HepG2 (cell line): ENCODE measurements around the gene EGFL8. TPM values are rescaled to one million over a fixed set of nuclear protein-coding genes. Genes with fewer than 3 reads are reported as not detected.

ENCODE experiments used
- ARID3A ChIP-seq: IDR thresholded peaks from 2 replicates; pipeline ENCODE4 v1.6.1; 2012; ENCODE audit warnings: low read depth, low read length, improper control_type of control experiment
- ASH2L ChIP-seq: fragments of 300-600, 200-600 bp; sonication (generic); IDR thresholded peaks from 2 replicates; pipeline ENCODE4 v1.7.0; 2017; ENCODE audit warnings: low read depth, mild to moderate bottlenecking, moderate library complexity, mixed read lengths, low read length; ENCODE audit not compliant: insufficient read length
- ATF7-NPFF ChIP-seq: sonication (generic); formaldehyde crosslinking; IDR thresholded peaks from 2 replicates; pipeline ENCODE4 v1.8.1; 2023; ENCODE audit warnings: mild to moderate bottlenecking, low read depth, missing genetic modification reagents, moderate library complexity
- CREB1 ChIP-seq, 2 experiments: fragments of 450-650 bp in 1 of 2; IDR thresholded peaks; 2 replicates each; pipeline ENCODE4 v1.6.1; 2016 to 2017; ENCODE audit warnings: control low read depth in 1 of 2, mild to moderate bottlenecking in 1 of 2, missing compliant biosample characterization in 1 of 2, missing genetic modification characterization in 1 of 2
- FOXP1 ChIP-seq, 2 experiments: fragments of 450-650 bp in 1 of 2; IDR thresholded peaks; 2 replicates each; pipeline ENCODE4 v1.6.1; 2017 to 2018; ENCODE audit warnings: antibody characterized with exemption in 1 of 2
- HMG20A ChIP-seq: IDR thresholded peaks from 2 replicates; pipeline ENCODE4 v1.6.1; 2016; ENCODE audit warnings: borderline replicate concordance
- MAZ ChIP-seq, 2 experiments: sonication (generic) in 1 of 2; formaldehyde crosslinking in 1 of 2; IDR thresholded peaks; 2 replicates each; pipeline versions ENCODE4 v1.5.0 to v1.6.1; 2012 to 2020; ENCODE audit warnings: low read depth in 2 of 2, mild to moderate bottlenecking in 2 of 2, borderline replicate concordance in 1 of 2, improper control_type of control experiment in 1 of 2, low read length in 1 of 2, missing genetic modification reagents in 1 of 2, moderate library complexity in 1 of 2
- ONECUT2 ChIP-seq: sonication (generic); formaldehyde crosslinking; IDR thresholded peaks from 2 replicates; pipeline ENCODE4 v1.4.0; 2020; ENCODE audit warnings: missing genetic modification reagents
- RFXANK ChIP-seq: IDR thresholded peaks from 2 replicates; pipeline ENCODE4 v1.6.1; 2016
- SMAD1 ChIP-seq: sonication (generic); formaldehyde crosslinking; IDR thresholded peaks from 2 replicates; pipeline ENCODE4 v1.4.0; 2020; ENCODE audit warnings: missing genetic modification reagents, low read depth, mild to moderate bottlenecking, borderline replicate concordance
- SNRNP70 ChIP-seq: fragments of 200-400 bp; formaldehyde crosslinking; IDR thresholded peaks from 2 replicates; pipeline ENCODE4 v1.6.1; 2017; ENCODE audit warnings: mild to moderate bottlenecking, low read depth, low read length, moderate library complexity
- SSRP1 ChIP-seq: IDR thresholded peaks from 2 replicates; pipeline ENCODE4 v1.6.1; 2016; ENCODE audit warnings: control low read depth
- TBX3 ChIP-seq: fragments of 450-650 bp; IDR thresholded peaks from 2 replicates; pipeline ENCODE4 v1.6.1; 2017; ENCODE audit warnings: antibody characterized with exemption, mild to moderate bottlenecking, inconsistent platforms, borderline replicate concordance
- ZFP1 ChIP-seq: IDR thresholded peaks from 2 replicates; pipeline ENCODE4 v1.6.1; 2016
- ZNF333 ChIP-seq: sonication (generic); formaldehyde crosslinking; IDR thresholded peaks from 2 replicates; pipeline ENCODE4 v1.4.0; 2020; ENCODE audit warnings: mild to moderate bottlenecking, missing genetic modification reagents, borderline replicate concordance
- ZNF616 ChIP-seq: sonication (generic); formaldehyde crosslinking; IDR thresholded peaks from 2 replicates; pipeline ENCODE4 v1.5.0; 2020; ENCODE audit warnings: low read depth, mild to moderate bottlenecking, missing genetic modification reagents
- ZNF720 ChIP-seq: sonication (generic); formaldehyde crosslinking; IDR thresholded peaks from 2 replicates; pipeline ENCODE4 v1.4.0; 2020; ENCODE audit warnings: missing genetic modification reagents
- ZNF746 ChIP-seq: sonication (generic); formaldehyde crosslinking; IDR thresholded peaks from 2 replicates; pipeline ENCODE4 v1.8.0; 2022; ENCODE audit warnings: mild to moderate bottlenecking, missing genetic modification reagents
- ZSCAN31 ChIP-seq: sonication (generic); formaldehyde crosslinking; IDR thresholded peaks from 2 replicates; pipeline ENCODE4 v1.5.0; 2020; ENCODE audit warnings: low read depth, mild to moderate bottlenecking, missing genetic modification reagents
- polyA plus RNA-seq, 8 experiments: library from polyadenylated mRNA; depleted of rRNA in 3 of 8; stranded (reverse) in 7 of 8; unstranded in 1 of 8; fragments of >200 nt; fragmentation: Illumina TruSeq in 4 of 8; extraction: Trizol in 4 of 8; gene quantifications; 2 replicates each; pipeline versions ENCODE4 v1.2.1 to v1.2.3, GENCODE V29; 2011 to 2016; ENCODE audit warnings: low read depth in 4 of 8, missing spikeins in 1 of 8, mixed read lengths in 1 of 8; ENCODE audit not compliant: insufficient read depth in 1 of 8
- total RNA-seq, 5 experiments: library from RNA; depleted of rRNA; stranded (reverse); fragments of >200 nt; fragmentation: Illumina TruSeq; extraction: Trizol; gene quantifications; 2 replicates each; pipeline ENCODE4 v1.2.3, GENCODE V29; 2016; ENCODE audit warnings: low read depth in 1 of 5
- TF ChIP-seq, protein P1 (sequence below): sonication (generic); formaldehyde crosslinking; IDR thresholded peaks from 2 replicates; pipeline ENCODE4 v1.8.0; 2022; ENCODE audit warnings: missing genetic modification reagents, mild to moderate bottlenecking, inconsistent platforms, borderline replicate concordance
- TF ChIP-seq, protein P2 (sequence below): IDR thresholded peaks from 2 replicates; pipeline ENCODE4 v1.6.1; 2016; ENCODE audit warnings: low read depth, control low read depth
- TF ChIP-seq, protein P3 (sequence below): sonication (generic); formaldehyde crosslinking; IDR thresholded peaks from 2 replicates; pipeline ENCODE4 v1.4.0; 2020; ENCODE audit warnings: mild to moderate bottlenecking, missing genetic modification reagents

The EGFL8 gene
- total and polyA plus RNA-seq, 2 of the 13 experiments (the other 11 are each of a cell fraction or from before 2014, with no cell fraction given) = 10.0 to 11.5 TPM

GRCh38 chr6:32177788-32178546, 13.6 kb downstream of the EGFL8 start, which contains the start of gene RNF5 (continued):
- TF ChIP-seq, protein P1, sequence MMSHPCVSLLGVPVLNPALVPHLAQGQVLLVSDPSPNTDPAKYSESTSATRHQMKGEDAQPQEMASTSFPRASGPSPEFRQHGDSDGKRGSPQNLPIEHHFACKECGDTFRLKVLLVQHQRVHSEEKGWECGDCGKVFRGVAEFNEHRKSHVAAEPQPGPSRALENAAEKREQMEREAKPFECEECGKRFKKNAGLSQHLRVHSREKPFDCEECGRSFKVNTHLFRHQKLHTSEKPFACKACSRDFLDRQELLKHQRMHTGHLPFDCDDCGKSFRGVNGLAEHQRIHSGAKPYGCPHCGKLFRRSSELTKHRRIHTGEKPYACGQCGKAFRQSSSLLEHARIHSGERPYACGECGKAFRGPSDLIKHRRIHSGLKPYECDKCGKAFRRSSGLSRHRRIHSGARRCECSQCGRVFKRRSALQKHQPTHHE (CRISPR knock-in tag) = 0 out of 2 replicates have a peak, but pooled peaks have one; percentile 5
- TF ChIP-seq SSRP1 (CRISPR knock-in tag) (no peak), ONECUT2 (CRISPR knock-in tag) (no peak), SNRNP70 (no peak), ZNF746 (no peak), MAZ (IDR thresholded peaks at IDR 0.05; ENCODE audit: borderline replicate concordance, low read depth, low read length) (no peak), MAZ (CRISPR knock-in tag; IDR thresholded peaks at IDR 0.05; ENCODE audit: low read depth) (peak; percentile 81), ZFP1 (0 out of 2 replicates have a peak, but pooled peaks have one; percentile 19), CREB1 (IDR thresholded peaks at IDR 0.05) (peak; percentile 92), CREB1 (CRISPR knock-in tag; IDR thresholded peaks at IDR 0.05) (peak; percentile 93), ARID3A (peak; percentile 74), SMAD1 (CRISPR knock-in tag) (no peak; the same call in 1 of the 2 replicates), RFXANK (CRISPR knock-in tag) (peak; percentile 24; the same call in 1 of the 2 replicates), ZNF616 (CRISPR knock-in tag) (no peak), ASH2L (peak; percentile 47), HMG20A (CRISPR knock-in tag) (0 out of 2 replicates have a peak, but pooled peaks have one; percentile 21), FOXP1 (IDR thresholded peaks at IDR 0.05) (no peak), FOXP1 (CRISPR knock-in tag; IDR thresholded peaks at IDR 0.05) (0 out of 2 replicates have a peak, but pooled peaks have one; percentile 8), ZSCAN31 (CRISPR knock-in tag) (peak; percentile 93), ZNF720 (no peak), ATF7-NPFF (CRISPR knock-in tag) (0 out of 2 replicates have a peak, but pooled peaks have one; percentile 16), ZNF333 (CRISPR knock-in tag) (no peak), TBX3 (peak; percentile 41; the same call in 1 of the 2 replicates)
- TF ChIP-seq, protein P2, sequence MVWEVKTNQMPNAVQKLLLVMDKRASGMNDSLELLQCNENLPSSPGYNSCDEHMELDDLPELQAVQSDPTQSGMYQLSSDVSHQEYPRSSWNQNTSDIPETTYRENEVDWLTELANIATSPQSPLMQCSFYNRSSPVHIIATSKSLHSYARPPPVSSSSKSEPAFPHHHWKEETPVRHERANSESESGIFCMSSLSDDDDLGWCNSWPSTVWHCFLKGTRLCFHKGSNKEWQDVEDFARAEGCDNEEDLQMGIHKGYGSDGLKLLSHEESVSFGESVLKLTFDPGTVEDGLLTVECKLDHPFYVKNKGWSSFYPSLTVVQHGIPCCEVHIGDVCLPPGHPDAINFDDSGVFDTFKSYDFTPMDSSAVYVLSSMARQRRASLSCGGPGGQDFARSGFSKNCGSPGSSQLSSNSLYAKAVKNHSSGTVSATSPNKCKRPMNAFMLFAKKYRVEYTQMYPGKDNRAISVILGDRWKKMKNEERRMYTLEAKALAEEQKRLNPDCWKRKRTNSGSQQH (CRISPR knock-in tag) = no peak
- TF ChIP-seq, protein P3, sequence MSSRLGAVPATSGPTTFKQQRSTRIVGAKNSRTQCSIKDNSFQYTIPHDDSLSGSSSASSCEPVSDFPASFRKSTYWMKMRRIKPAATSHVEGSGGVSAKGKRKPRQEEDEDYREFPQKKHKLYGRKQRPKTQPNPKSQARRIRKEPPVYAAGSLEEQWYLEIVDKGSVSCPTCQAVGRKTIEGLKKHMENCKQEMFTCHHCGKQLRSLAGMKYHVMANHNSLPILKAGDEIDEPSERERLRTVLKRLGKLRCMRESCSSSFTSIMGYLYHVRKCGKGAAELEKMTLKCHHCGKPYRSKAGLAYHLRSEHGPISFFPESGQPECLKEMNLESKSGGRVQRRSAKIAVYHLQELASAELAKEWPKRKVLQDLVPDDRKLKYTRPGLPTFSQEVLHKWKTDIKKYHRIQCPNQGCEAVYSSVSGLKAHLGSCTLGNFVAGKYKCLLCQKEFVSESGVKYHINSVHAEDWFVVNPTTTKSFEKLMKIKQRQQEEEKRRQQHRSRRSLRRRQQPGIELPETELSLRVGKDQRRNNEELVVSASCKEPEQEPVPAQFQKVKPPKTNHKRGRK (CRISPR knock-in tag) = no peak
